Measurements from ENCODE around the gene TMEM54.

The TMEM54 gene

GRCh38 chr1:32877211-32878110 lies 23.7 kb downstream of the TMEM54 start:
- no peak for DNase-seq

GRCh38 chr1:32876341-32877210 lies 24.6 kb downstream of the TMEM54 start:
- no peak for DNase-seq

DNA sequence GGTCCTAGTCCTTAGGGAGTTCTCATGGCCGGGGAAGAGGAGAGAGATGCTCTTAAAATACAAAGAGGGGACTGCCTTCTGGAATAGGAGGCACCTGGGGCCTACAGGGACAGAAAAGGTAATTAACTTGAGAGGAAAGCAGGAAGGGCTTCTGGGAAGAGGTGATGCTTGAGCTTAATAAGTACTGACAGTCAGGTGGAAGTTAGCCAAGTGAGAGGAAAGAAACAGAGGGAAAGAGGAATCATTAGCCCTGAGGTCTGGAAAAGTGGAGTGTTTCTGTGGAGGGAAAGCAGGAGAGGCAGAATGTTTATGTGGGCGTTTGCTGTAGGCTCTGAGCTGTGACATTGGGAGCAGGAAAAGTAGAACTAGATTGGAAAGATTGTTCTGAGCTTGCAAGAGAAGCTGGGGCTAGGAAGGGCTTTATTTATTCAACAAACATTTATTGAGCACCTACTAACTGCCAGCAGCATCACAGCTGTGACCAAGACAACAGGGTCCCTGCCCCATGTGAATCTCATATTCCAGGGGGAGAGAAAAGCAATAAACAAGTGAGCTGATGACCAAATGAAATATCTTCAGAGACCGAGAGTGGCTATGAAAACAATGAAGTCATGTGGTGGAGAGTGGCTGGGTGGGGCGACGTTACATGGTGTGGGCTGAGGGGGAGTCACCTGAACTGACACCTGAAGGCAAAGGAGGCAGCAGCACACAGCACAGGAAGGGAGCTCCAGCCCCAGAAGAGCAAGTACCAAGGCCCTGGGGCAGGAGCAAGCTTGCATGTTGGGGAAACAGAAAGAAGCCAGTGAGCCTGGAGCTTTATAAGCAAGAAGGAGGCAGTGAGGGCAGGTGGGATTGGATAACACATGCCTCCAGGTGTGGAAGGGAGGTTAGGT lies 26.1 kb downstream of the TMEM54 start:
- no peak for DNase-seq

GRCh38 chr1:32873484-32873883 lies 27.7 kb downstream of the TMEM54 start:
- DNase-seq, result no peak

DNA sequence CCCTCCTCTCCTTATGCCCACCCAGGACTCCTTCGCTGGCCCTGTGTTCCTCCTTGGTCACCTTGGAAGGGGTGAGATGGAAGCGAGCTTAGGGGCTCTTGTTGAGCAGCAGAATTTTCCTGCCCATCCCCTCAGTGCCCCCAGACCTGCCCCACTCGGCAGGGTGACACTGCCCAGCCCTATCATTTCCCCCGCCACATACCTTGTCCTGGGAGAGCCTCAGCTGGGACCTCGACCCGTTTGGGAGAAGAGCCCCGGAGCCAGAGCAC lies 29.1 kb downstream of the TMEM54 start:
- DNase-seq, result no peak

DNA sequence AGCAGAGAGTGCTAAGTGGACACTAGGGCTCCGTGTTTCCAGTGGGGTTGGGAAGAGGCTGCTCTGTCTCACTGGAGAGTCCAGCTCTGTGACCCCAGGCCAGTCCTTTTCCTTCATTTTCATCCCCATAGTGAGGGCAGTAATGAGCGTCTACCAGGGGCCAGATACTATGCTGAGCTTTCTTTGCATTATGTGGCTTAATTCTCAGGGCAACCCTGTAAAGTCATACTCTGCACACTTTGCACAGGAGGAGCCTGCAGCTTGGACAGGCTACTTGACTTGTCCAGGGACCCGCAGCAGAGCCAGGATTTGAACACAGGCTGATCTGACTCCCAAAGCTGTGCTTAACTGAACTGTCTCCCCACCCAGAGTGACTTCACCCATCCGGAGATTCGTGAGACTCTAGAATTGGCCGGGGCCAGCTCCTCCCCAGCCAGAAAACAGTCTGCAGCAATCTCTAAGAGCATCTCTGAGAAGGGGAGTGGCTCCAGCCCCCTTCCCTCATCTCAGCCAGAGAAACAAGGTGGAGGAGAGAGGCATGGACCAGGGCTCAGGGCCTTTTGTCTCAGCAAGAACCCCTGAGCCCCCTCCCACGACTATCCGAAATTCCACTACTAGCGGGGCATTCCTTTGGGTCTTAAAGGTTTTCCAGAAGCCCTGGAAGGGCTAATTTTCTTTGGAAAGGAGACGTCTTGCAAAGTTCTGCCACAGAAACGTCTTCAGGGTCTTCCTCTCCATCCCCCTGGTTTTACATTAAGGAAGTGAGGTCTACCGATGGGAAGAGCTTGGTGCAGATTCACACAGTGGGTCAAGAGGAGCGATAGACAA lies 29.6 kb downstream of the TMEM54 start:
- DNase-seq, result no peak

GRCh38 chr1:32870615-32871363 lies 30.4 kb downstream of the TMEM54 start, which contains the start of gene FNDC5:
TSS of gene FNDC5 (minus strand) at chr1:32870912.
- no peak for DNase-seq

- DNase-seq, result no peak
Observed at GRCh38 chr1:32869923-32870614, 31.1 kb downstream of the TMEM54 start.

DNA sequence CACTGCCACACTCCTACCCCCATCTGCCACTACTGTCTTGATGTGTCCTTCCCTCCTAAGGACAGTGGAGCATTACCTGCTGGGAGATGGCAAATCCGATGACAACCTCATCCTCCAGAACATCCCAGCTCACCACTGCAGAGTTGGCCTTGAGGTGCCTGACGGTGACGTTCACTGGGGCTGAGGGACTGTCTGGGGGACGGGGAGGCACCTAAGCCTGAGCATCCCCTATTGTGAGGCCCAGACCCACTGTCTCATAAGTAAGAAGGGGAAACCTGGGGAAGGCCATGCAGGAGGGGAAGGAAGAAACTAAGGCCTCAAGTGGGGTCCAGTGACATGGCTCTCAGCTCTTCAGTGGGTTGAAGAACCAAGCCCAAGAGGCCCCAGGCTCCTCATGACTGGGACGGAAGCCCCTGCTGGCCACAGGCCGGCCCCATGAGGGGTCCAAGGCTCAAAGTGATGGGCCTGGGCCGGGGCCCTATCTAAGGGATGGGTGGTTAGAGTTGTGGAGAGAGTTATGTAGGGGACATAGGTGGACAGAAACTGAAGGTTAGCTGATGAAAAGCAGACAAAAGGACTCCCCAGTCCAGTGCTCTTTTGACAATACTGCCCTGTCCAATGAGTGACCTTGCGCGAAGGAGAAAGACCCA lies 32.3 kb downstream of the TMEM54 start:
- no peak for DNase-seq

DNA sequence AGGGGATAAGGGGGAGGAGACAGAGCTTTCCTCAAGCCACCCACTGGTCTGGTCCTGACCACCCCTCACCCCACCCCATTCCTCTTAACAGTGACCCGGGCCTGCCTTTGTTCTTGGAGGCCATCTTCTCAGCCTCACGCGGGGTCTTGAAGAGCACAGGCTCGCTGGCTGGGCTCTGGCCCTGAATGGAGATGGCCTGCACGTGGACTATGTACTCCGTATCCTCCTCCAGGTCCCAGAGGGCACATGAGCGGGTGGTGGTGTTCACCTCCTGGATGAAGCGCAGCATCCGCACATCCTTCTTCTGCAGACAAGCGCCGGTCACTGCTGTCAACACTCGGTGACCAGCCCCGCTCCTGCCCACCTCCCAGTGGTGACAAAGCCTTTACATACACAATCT lies 33.1 kb downstream of the TMEM54 start:
- DNase-seq, result no peak

DNA sequence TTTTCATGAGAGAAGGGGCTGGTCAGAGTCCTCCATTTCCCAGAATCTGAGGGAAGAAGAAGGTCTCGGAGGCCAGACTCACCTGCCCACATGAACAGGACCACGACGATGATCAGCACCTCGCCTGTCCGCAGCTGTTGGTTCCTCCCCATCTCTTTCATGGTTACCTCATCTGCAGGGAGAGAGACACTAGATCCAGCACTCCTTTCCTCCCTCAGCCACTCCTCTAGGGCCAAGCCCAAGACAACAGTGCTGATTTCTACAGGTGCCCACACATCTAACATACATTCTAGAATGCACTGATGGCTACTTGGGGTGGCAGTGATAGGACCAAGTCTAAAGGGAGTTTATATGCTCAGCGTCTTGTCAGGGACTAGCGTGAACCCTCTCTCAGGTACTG lies 33.5 kb downstream of the TMEM54 start:
- DNase-seq, result no peak

- no peak for DNase-seq
Observed at GRCh38 chr1:32867151-32867550, 34.0 kb downstream of the TMEM54 start.

- DNase-seq, result no peak
Observed at GRCh38 chr1:32865639-32866405, 35.4 kb downstream of the TMEM54 start.

GRCh38 chr1:32864375-32865019 lies 36.7 kb downstream of the TMEM54 start:
- DNase-seq, result no peak

DNA sequence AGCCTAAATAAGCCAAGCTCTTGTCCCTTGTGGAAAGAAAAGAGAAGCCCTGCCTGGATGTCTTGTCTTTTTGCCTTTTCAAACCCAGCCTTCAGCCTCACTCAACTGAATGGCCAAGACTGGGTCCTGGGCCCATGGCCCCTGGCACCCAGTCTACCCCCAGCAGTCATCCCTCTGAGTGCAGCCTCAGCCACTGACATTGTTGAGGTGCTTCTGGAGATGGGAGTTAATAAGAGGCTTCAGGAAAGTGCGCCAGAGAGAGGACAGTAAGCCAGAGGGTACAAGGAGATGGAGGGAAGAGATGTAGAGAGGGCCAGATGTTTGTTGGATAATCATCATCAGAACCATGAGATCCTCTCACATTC lies 37.3 kb downstream of the TMEM54 start:
- no peak for DNase-seq

- DNase-seq, result no peak
Observed at GRCh38 chr1:32863218-32863880, 37.8 kb downstream of the TMEM54 start.

GRCh38 chr1:32861904-32862695 lies 39.1 kb downstream of the TMEM54 start:
- DNase-seq, result no peak

GRCh38 chr1:32860566-32860965 lies 40.6 kb downstream of the TMEM54 start:
- no peak for DNase-seq
